Middle frontal gyrus (tissue), 1 donor: Measurements from ENCODE around the gene ZNHIT1.
"Not testable (repeated sequence)": the region's sequence is repeated elsewhere in the genome, so short reads cannot be mapped to it uniquely, and the experiment has no call there.

Source experiments
- DNase-seq: peaks from one replicate; pipeline ENCODE4 v3.0.0-alpha.2; 2015; ENCODE audit warnings: low spot score; ENCODE audit errors: extremely low spot score

Gene ZNHIT1

DNA sequence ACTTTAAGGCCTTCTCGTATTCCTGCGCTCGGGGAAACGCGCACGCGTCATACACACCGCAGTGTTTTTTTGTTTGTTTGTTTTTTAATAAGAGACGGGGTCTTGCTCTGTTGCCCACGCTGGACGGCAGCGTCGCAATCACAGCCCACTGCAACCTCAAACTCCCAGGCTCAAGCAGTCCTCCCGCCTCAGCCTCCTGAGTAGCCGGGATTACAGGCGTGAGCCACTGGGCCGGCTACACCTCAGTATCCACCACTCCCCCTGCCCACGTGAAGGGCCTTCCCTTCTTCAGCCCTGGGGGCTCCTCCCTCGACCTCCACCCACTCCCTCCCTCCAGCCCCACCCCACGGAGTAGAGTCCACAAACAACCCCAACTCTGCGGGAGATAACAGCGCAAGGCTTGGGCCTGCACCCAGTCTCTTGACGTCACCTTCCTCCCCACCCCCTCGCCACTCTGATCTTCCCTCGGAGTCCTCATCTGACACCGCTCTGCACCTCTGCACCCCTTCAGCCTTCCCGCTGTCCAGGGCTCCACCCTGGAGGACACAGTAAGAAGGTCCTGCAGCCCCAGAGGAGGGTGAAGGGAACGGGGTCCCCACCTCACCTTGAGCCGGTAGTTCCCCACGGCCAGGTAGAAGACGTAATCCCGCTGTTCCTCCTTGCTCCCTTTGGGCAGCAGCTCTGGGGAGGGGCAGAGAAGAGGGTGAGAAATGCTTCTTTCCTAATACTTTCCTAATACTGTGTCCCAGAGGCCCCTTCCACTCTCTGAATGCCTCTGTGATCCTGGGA is 22.5 kb downstream of the ZNHIT1 start:
- no peak for DNase-seq

DNA sequence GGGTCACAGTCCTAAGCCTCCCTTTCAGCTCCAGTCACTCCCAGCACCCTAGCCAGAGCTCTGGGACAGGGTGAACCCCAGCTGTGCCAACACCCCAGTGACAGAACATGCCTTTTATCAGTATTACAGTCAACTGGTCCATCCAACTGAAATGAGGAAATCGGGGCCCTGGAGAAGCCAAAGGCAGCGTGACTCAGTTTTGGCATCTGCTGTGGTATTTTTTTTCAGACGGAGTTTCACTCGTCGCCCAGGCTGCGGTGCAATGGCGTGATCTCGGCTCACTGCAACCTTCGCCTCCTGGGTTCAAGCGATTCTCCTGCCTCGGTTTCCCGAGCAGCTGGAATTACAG is 23.0 kb downstream of the ZNHIT1 start:
- DNase-seq = no peak

DNA sequence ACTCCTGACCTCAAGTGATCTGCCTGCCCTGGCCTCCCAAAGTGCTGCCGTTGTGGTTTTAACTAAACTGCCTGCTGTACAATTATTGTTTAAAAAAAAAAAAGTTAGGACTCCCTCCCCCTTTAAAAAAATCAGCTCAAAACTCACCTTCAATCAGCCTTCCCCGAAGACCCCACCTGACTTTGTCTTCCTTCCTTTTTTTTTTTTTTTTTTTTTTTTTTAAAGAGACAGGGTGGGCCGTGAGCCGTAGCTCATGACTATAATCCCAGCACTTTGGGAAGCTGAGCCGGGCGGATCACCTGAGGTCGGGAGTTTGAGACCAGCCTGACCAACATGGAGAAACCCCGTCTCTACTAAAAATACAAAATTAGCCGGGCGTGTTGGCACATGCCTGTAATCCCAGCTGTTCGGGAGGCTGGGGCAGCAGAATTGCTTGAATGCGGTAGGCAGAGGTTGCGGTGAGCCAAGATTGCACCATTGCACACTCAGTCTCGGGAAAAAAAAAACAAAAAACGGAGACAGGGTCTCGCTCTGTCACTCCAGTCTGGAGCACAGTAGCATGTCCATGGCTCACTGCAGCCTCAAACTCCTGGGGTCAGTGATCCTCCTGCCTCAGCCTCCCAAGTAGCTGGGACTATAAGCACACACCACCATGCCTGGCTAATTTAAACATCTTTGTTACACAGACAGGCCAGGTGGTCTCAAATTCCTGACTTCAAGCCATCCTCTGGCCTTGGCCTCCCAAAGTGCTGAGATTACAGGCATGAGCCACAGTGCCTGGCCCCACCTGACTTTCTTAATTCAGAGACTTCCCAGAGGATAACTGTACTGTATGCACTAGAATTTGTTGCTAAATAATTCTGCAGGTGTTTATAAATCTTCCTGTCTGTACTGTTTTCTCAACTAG is 23.7 kb downstream of the ZNHIT1 start:
- DNase-seq = no peak

DNA sequence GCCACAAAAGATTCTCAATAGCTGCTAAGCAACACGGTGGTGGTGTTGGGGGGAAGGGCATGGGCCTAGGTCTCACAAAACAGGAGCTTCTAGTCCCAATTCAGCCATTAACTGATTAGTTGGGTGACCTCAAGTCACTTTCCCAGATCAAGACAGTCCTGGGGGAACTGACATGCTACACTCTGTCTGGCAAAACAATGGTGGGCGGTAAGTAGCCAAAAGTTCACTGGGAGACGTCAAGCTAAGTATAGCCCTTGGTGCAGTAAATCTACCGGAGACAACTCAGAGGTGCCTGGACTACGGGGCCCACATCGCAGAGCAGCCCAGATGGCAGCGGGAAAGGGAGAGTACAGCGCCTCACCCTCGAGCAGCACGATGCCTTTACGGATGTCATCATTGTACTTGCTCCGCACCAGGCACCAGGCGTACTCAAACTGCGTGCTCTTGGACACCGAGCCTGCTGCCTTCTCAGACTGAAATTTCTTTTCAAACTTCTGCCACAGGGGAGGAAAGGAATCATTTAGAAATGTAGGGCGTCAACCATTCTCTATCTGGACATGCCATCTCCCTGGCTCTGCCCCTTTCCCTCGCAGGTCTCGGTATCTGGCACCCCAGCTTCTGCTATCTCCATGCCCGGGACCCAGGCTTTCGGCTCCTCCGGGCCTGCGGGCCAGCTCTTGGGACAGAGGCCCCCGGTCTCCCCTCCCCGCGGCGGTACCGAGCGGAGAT is 25.8 kb downstream of the ZNHIT1 start:
- DNase-seq = no peak

DNA sequence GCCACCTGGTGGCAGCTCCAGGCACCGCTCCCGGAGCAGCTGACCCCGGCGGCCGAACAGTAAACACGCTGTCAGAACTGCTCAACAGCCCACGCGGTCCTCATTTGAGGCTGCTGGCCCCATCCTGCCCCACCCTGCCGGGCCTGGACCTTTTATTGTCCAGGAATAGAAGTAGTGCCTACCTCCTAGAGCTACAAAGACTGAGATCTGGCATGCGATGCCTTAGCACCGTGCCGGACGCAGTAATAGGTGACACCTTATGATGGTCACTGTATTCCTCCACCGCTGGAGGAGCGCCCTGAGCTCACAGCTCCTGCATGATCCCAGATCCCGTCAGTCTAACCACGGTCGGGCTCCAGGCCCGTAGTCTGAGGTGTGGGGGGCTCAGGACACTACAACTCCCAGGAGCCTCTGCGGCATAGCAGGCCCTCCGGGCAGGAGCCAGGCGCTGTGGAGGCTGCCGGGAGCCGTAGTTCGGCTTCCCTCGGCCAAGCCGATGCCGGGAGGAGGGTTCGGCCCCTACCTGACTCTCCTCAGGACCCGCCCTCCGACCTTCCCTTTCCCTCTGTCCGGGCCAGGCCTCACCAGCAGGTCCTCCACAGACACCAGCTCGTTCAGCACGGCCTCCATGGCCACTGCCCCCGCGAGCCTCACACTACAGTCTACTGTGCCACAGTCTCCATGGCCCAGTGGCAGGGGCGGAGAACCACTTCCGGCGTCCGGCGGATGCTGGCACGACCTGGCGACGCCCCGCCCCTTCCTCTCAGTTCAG is 26.6 kb downstream of the ZNHIT1 start, which contains the start of gene FIS1:
TSS of gene FIS1 (minus strand) at position 707 of the 772 bp plus-strand sequence. CDS start at position 630, 77 bp downstream.
- DNase-seq = peak; percentile 82

DNA sequence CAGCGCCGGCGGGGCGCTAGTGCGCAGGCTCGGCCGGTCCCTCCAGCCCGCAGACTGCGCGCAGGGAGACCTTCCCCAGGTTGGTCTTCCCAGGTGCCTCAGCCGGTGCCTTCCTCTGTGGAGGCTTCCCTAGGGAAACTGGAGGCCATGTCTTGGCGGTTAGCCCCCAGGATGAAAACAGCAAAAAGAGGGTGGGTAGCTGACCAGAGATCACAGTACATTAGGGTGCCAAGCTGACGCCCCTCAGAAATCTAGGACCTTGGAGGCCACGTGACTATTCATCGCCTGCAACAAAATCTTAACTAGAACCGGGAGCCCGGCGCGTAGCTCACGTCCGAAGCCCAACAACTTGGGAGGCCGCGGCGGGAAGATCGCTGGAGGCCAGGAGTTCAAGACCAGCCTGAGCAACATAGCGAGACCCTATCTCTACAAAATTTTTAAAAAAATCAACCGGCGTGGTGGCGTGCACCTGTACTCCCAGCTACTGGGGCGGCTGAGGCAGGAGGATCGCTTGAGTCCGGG is 27.2 kb downstream of the ZNHIT1 start:
- no peak for DNase-seq

DNA sequence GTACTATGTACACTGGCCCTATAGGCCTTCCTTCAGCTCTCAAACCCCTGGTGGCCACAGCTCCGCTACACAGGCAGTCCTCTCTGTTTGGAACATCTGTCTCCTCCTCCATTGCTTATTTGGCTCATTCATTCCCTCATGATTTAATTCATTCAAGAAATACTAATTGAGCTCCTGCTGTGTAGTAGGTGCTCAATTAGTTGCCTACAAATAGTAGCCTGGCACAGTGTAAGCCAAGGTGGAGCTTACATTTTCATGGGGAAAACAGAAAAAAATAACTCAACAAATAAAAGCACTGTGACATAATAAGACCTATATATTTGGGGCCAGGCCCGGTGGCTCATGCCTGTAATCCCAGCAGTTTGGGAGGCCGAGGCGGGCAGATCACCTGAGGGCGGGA is 30.3 kb downstream of the ZNHIT1 start:
- no peak for DNase-seq

DNA sequence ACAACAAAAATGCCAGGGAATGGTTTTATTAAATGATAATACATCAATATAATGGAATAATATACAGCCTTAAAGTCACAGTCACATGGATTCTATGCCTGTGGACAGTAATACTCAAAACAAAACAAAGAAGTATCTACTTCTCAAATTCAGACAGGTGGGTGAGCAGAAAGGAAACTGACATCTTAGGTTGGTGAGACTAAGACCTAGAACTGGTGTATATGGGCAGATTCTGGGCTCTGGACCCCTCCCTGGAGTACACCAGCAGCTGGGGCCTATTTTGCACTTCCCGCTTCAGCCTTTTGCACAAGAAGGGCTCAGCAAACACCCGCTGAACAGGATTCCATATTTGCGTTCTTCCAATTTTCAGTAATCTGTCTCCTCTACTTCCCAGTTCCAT is 32.4 kb downstream of the ZNHIT1 start:
- DNase-seq = no peak

DNA sequence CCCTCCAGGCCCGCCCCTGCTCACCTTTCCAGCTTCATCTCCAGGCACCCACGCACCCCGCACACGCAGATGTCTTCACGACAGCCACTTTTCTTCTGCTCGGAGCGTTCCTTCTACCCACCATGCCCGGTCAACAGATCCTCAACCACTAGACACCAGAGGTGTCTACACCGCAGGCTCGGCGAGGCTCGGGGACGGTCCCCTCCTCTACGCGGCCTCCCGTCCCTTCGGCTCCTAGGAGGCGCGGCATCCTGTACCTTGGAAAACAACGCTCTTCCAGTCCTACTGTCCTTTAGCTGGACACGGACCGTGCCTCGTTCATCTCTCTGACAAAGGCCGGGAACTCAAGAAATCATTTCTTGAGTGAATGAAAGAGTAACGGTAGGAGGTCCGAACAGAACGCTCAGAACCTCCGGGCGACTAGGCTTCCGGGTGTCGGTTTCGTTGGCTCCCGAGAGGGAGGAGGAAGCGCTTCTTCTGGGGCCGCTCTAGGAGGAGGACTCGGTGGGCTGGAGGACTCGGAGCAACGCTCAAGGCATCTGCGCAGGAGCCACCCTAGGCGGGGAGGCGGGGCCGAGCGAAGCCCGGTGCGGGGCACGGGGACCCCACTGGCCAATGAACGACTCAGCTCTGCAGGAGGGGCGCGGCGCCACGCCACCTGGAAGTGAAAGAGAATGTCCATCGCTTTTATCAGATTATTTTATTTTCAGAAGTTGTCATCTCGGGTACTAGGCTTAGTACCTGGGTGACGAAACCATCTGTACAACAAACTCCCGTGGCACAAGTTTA is 34.1 kb downstream of the ZNHIT1 start:
- peak; percentile 94 for DNase-seq

DNA sequence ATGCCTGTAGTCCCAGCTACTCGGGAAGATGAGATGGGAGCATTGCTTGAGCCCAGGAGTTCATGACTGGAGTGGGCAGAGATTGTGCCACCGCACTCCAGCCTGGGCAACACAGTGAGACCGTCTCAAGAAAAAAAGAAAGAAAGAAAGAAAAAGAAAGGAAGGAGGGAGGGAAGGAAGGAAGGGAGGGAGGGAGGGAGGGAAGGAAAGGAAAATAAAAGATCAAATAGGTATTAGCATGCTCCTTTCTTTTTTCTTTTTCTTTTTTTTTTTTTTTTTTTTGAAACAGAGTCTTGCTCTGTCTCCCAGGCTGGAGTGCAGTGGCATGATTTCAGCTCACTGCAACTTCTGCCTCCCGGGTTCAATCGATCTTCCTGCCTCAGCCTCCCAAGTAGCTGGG is 35.2 kb downstream of the ZNHIT1 start:
- not testable (repeated sequence) for DNase-seq

DNA sequence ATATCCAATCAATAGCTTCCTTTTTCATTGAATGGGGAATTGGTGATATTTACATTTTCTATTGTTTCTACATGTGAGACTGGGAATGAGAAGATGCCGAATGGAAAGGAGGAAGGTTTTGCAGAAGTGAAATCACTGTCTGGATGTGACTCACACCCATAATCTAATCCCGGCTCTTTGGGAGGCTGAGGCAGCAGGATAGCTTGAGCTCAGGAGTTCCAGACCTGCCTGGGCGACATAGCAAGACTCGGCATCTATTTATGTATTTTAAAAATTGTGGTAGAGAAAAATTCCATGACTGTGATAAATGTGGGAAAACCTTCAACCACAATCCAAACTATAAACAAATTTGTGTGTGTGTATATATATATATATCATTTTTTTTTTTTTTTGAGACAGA is 37.8 kb downstream of the ZNHIT1 start:
- DNase-seq = no peak

DNA sequence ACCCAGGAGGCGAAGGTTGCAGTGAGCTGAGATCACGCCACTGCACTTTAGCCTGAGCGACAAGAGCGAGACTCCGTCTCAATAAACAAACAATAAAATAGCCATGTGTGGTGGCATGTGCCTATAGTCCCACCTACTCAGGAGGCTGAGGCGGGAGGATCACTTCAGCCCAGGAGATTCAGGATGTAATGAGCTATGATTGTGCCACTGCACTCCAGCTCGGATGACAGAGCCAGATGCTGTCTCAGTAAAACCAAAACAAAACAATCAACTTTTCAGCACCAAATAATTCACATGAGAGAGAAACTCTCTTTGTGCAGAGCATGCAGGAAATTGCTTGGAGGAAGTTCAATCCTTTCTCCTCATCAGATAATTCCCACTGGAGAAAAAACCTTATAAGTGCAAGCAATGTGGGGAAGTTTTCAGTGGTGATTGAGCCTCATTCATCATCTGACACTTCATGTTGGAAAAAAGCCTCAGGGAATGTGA is 40.3 kb downstream of the ZNHIT1 start:
- no peak for DNase-seq

DNA sequence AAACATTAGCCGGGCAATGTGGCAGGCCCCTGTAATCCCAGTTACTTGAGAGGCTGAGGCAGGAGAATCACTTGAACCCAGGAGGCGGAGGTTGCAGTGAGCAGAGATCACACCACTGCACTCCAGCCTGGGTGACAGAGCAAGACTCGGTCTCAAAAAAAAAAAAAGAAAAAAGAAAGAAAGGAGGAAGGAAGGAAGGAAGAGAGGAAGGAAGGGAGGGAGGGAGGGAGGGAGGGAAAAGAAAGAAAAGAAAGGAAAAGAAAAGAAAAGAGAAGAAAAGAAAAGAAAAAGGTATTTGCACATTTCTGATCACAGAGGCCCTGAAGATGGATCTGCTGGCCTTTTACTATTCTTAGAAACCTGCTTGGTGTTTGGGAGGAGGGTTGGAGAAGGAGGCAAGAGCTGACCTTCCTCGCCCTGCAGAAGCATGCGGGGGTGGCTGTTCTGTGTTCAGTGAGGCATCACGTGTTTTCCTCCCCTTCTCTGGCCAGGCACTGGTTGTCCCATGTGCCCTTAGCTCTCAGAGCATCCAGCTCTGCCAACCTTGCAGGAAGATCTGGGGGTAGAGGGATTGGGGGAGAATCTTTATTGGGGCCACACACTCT is 46.2 kb downstream of the ZNHIT1 start:
- DNase-seq = not testable (repeated sequence)

DNA sequence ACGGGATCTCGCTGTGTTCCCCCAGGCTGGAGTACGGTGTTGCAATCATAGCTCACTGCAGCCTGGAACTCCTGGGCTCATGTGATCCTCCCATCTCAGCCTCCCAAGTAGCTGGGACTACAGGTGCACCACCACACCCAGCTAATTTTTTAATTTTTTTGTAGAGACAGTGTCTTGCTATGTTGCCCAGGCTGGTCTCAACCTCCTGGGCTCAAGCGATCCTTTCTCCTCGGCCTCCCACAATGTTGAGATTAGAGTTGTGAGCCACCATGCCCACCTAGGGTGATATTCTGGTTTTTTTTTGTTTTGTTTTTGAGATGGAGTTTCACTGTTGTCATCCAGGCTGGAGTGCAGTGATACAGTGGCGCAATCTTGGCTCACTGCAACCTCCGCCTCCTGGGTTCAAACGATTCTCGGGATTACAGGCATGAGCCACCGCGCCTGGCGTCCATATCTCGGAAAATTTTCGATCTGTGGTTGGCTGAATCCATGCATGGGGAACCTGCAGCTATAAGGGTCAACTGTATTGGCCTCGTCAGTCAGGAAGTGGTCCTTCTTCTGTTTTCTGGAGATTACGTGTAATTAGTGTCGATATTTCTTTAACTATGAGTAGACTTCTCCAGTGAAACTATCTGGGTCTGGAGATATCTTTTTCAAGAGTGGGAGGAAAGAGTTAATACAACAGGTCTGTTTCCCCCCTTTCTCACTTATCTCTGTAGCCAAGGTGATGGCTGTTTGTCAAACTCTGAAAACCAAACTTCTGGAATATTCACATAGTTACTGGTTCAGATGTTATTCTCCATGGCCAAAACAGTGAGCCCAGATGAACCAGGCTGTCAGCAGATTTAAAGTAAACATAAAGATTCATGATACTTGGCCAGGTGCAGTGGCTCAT is 47.9 kb downstream of the ZNHIT1 start:
- no peak for DNase-seq

DNA sequence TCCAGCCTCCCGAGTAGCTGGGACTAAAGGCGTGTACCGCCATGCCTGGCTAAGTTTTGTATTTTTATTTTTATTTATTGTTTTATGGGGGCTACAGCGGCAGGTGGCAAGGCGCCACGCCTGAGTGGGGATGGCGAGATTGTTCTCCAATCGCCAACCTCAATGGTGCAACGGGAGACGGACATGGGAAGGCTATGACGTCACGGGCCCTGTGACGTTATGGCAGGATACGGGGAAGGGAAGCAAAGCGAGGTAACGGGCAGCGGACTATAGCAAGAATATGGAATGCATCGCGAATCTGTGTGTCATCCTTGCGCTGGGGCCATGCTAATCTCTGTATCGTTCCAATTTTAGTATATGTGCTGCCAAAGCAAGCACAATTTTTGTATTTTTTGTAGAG is 51.7 kb downstream of the ZNHIT1 start:
- no peak for DNase-seq

DNA sequence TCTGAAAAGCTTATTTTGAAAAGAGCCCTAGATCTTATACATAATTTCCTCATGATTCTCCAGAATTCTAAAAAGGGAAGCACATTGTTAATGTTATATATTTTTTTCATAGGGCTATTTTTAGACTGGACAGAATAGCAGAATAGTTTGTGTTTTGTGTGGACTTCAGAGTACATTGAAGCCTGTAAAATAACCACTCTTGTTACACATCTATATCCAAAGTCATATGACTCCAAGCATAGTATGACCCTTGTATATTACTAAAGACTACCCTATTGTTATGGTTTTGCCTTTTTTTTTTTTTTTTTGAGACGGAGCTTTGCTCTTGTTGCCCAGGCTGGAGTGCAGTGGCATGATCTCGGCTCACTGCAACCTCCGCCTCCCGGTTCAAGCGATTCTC is 53.1 kb downstream of the ZNHIT1 start:
- DNase-seq = no peak

DNA sequence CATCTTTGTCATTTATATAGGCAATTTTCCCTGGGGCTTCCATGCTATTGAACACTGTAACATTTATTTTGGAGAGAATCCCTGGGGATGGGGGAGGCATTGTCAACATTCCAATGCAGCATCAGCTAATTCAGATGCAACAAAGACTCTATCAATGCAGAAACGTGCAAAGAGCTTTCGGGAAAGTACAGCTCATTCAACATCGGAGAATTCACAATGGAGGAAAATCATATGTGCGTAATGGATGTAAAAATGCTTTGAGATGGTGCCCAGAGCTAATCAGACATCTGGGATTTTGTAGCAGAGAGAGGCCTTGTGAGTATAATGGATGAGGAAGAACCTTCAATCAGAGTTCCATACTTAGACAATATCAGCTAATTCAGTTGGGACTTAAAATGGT is 55.2 kb downstream of the ZNHIT1 start:
- DNase-seq = peak; percentile 4
